ENCODE data around the gene NLGN1. TPM values are rescaled to one million over a fixed set of nuclear protein-coding genes. Genes with fewer than 3 reads are reported as not detected.

Gene NLGN1
- total RNA-seq, 1 experiment from 2014 or later = 0.85 TPM

GRCh38 chr3:173826416-173826815 is 428.9 kb downstream of the NLGN1 start:
- DNase-seq (ENCODE audit: low read depth, low spot score) (no peak), ATAC-seq (no peak)
- intact Hi-C loops (cut with micrococcal nuclease; ENCODE audit: unreplicated experiment) (no loop called here), in situ Hi-C loops (cut with HindIII; ENCODE audit: low pct_unique_long_range_greater_than_20kb, low sequenced_read_pairs) (no loop called here)
- no peaks in the 10 kb centered on the region for H3K36me3 ChIP-seq (ENCODE audit: control insufficient read depth, insufficient read depth, low read length)
- CTCF ChIA-PET = no interaction called here
- no peaks in the 10 kb centered on the region for H3K4me1 ChIP-seq (ENCODE audit: control insufficient read depth, insufficient read depth, low read length)
- no peak overlapping the region for H3K4me3 ChIP-seq (ENCODE audit: low read depth in 2 of 2, low read length in 2 of 2)
- H3K27ac ChIP-seq (ENCODE audit: low read length) = no peak overlapping the region
- BruUV-seq (replicated peaks) = no TSS peak
- no peaks in the 10 kb centered on the region for H3K27me3 ChIP-seq (ENCODE audit: control insufficient read depth, insufficient read depth, low read length)
- no peak for TF ChIP-seq SIN3A (IDR thresholded peaks at IDR 0.05; ENCODE audit: borderline replicate concordance, insufficient read depth, low read depth, low read length)
- TF ChIP-seq REST (IDR thresholded peaks at IDR 0.05; ENCODE audit: insufficient read depth in 1 of 2, low read depth in 2 of 2, low read length in 1 of 2) = no peak
- no peak for TF ChIP-seq TCF7L2 (IDR thresholded peaks at IDR 0.05; ENCODE audit: low read depth, low read length)
- TF ChIP-seq POLR2AphosphoS5 (IDR thresholded peaks at IDR 0.05; ENCODE audit: low read depth, low read length) = no peak
- no peak for TF ChIP-seq CTCF (IDR thresholded peaks at IDR 0.05)
- POLR2A ChIA-PET = no interaction called here
- peaks cover 2% of the 10 kb centered on the region; the same call in 1 of the 2 replicates for H3K9me3 ChIP-seq (ENCODE audit: control insufficient read depth, insufficient read depth, low read depth, low read length)

- intact Hi-C loops (cut with micrococcal nuclease; ENCODE audit: unreplicated experiment) (no loop called here), in situ Hi-C loops (cut with HindIII; ENCODE audit: low pct_unique_long_range_greater_than_20kb, low sequenced_read_pairs) (no loop called here)
- H3K4me1 ChIP-seq (ENCODE audit: control insufficient read depth, insufficient read depth, low read length) = no peaks in the 10 kb centered on the region
- ATAC-seq = no peak
- DNase-seq (ENCODE audit: low read depth, low spot score) = no peak
- H3K27me3 ChIP-seq (ENCODE audit: control insufficient read depth, insufficient read depth, low read length) = no peaks in the 10 kb centered on the region
- H3K4me3 ChIP-seq (ENCODE audit: low read depth in 2 of 2, low read length in 2 of 2) = no peak overlapping the region
- H3K9me3 ChIP-seq (ENCODE audit: control insufficient read depth, insufficient read depth, low read depth, low read length) = no peaks in the 10 kb centered on the region
- H3K27ac ChIP-seq (ENCODE audit: low read length) = no peak overlapping the region
- ChIA-PET POLR2A (no interaction called here), CTCF (no interaction called here)
- no peaks in the 10 kb centered on the region for H3K36me3 ChIP-seq (ENCODE audit: control insufficient read depth, insufficient read depth, low read length)
- TF ChIP-seq TCF7L2 (IDR thresholded peaks at IDR 0.05; ENCODE audit: low read depth, low read length) (no peak), SIN3A (IDR thresholded peaks at IDR 0.05; ENCODE audit: borderline replicate concordance, insufficient read depth, low read depth, low read length) (no peak), CTCF (IDR thresholded peaks at IDR 0.05) (no peak), REST (IDR thresholded peaks at IDR 0.05; ENCODE audit: insufficient read depth in 1 of 2, low read depth in 2 of 2, low read length in 1 of 2) (no peak), POLR2AphosphoS5 (IDR thresholded peaks at IDR 0.05; ENCODE audit: low read depth, low read length) (no peak)
- no TSS peak for BruUV-seq (replicated peaks)
These were observed 429.5 kb downstream of the NLGN1 start for GRCh38 chr3:173826901-173827609.

Data from Panc1 (cell line).